KOPT-K1 (cell line): ENCODE results near the gene MED13L.
"Not testable (repeated sequence)": the region's sequence is repeated elsewhere in the genome, so short reads cannot be mapped to it uniquely, and the experiment has no call there.

Source experiments
- H3K27ac ChIP-seq: fragments of 200-600 bp; sonication (generic); 2 replicates; pipeline ENCODE4 v1.5.1; 2016; ENCODE audit warnings: antibody characterized with exemption, mild to moderate bottlenecking, low read depth, low read length; ENCODE audit not compliant: poor library complexity, severe bottlenecking
- H3K36me3 ChIP-seq: fragments of 200-600 bp; sonication (generic); 2 replicates; pipeline ENCODE4 v1.5.1; 2017; ENCODE audit warnings: antibody characterized with exemption, mild to moderate bottlenecking, low read length, moderate library complexity; ENCODE audit not compliant: insufficient read depth
- H3K9me3 ChIP-seq: fragments of 200-600 bp; sonication (generic); 2 replicates; pipeline ENCODE4 v1.5.1; 2017; ENCODE audit warnings: antibody characterized with exemption, low read length, mild to moderate bottlenecking; ENCODE audit not compliant: insufficient read depth, poor library complexity, severe bottlenecking

The MED13L gene

GRCh38 chr12:116053479-116054200, 223.9 kb downstream of the MED13L start:
- H3K36me3 ChIP-seq: no peaks in the 10 kb centered on the region
- no peak overlapping the region for H3K27ac ChIP-seq
- H3K9me3 ChIP-seq: no peaks in the 10 kb centered on the region

DNA sequence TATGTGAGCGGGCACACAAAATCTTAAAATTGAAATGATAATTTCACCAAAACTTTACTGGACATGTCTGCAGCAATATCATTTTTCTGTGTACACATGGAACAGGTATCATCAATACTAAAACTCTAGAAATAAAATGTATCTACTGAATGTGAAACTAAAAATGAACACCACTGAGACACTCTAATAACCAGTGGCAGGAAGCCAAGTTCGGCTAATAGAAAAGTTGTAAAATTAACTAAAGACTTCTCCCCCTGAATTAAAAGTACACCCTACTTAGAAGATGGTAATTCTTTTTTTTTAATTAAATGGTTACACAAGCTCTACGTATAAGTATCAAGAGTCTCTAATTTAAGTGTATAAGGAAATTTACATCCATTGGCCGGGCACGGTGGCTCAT, 227.2 kb downstream of the MED13L start:
- Histone ChIP-seq H3K27ac (no peak overlapping the region), H3K9me3 (no peaks in the 10 kb centered on the region), H3K36me3 (no peaks in the 10 kb centered on the region)

DNA sequence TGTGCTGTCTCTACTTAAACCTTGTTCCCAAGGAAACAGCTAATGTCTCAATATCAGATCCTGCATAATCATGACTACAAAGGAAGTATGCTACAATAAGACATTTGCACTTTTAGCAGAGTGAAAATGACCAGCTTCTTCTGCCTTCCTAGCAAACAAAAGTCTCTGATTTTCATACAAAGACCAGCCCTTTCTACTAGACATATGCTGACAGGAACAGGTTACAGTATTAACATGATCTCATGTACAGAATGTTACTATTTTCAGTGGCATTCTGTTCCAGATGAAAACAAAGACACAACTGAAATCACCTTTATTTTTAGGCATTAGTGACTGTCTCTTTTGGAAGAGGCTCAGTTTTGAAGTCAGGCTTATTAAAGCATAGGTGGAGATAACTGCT, 228.6 kb downstream of the MED13L start:
- H3K9me3 ChIP-seq: no peaks in the 10 kb centered on the region
- no peak overlapping the region for H3K27ac ChIP-seq

GRCh38 chr12:116046039-116046438, 231.5 kb downstream of the MED13L start:
- Histone ChIP-seq H3K27ac (no peak overlapping the region), H3K9me3 (no peaks in the 10 kb centered on the region), H3K36me3 (no peaks in the 10 kb centered on the region)

More for the DNA sequence above, 228.6 kb downstream of the MED13L start:
- no peaks in the 10 kb centered on the region for H3K36me3 ChIP-seq

DNA sequence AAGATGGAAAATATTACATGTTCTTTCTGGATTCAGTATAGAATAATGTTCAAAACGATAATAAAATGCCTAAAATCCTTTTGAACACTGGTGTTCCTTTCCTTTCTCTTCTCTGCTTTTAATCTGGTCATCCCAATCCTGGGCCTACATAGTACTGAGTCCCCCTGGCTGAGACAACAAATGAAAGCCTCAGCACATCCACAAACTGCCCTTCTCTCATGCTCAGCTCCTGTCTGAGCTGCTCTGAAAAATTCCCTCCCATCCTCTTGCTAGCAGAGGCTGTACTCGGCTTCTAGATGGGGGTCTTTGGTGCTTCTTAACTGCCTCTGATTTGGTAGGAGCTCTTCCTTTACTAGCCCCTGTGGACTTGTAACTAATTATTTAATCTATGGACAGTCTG, 232.3 kb downstream of the MED13L start:
- no peaks in the 10 kb centered on the region for H3K9me3 ChIP-seq
- no peak overlapping the region for H3K27ac ChIP-seq
- no peaks in the 10 kb centered on the region for H3K36me3 ChIP-seq

GRCh38 chr12:116043659-116044535, 233.6 kb downstream of the MED13L start:
- Histone ChIP-seq H3K9me3 (no peaks in the 10 kb centered on the region), H3K27ac (no peak overlapping the region), H3K36me3 (no peaks in the 10 kb centered on the region)

GRCh38 chr12:116040402-116040801, 237.1 kb downstream of the MED13L start:
- no peaks in the 10 kb centered on the region for H3K36me3 ChIP-seq
- H3K27ac ChIP-seq: no peak overlapping the region
- H3K9me3 ChIP-seq: no peaks in the 10 kb centered on the region

DNA sequence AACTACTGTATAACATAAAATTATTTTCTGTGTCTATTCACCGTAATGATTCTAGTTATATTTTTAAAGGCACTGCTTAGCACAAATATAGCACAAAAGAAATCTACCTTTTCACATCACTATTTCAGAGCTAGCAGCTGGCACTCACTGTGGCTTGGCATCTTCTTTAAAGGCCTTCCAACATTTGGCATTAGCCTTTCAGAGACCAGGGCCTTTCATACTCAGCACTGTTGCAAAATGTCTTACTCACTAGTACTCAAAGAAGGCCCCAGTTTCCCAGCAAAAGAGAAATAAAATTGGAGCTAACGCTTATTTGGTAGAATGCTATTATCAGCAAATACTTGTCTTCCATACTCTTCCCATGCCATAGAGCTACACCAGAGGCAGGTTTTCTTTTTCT, 238.4 kb downstream of the MED13L start:
- Histone ChIP-seq H3K36me3 (no peaks in the 10 kb centered on the region), H3K27ac (no peak overlapping the region), H3K9me3 (no peaks in the 10 kb centered on the region)

DNA sequence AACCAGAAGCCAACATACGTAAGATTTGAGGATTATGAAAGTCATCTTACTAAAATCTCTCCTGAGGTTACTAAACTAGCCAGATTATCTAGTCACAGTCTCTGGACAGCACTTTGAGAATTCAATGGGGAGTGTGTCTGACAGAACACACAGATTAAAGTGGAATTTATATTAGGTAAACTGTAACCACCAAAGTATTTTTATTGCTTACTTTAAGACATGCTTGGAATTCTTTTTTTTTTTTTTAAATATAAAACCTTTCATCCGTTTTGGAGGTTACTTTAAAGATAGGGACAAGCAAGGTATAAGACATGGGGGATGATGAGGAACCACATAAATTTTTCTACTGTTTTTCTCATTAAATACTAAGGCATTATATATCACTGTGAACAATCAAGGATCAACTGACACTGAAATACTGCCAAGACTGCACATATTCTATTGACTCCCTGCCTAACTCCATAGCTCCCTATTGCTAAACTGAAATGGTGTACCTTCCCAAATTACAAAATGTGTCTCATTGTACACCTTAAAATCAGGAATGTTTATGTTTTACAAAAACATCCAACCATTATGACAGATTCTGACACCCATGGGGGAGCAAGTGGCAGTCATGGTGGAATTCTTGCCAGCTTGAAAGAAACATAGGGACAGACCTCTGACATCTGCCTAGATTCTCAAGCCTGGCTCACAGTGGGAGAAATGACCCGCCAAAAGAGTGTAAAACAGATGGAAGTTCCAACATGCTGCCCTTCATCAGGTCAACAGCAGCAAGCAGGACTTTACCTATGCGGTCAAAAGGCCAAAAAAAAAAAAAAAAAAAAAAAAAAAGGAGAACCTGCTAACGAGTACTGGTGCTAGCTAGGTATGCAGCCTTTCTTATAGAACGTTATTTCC, 239.3 kb downstream of the MED13L start:
- no peak overlapping the region for H3K27ac ChIP-seq
- no peaks in the 10 kb centered on the region for H3K36me3 ChIP-seq
- no peaks in the 10 kb centered on the region for H3K9me3 ChIP-seq

- Histone ChIP-seq H3K9me3 (peaks cover 5% of the 10 kb centered on the region), H3K36me3 (no peaks in the 10 kb centered on the region), H3K27ac (no peak overlapping the region)
Measured at GRCh38 chr12:116033765-116034164, 243.7 kb downstream of the MED13L start.

DNA sequence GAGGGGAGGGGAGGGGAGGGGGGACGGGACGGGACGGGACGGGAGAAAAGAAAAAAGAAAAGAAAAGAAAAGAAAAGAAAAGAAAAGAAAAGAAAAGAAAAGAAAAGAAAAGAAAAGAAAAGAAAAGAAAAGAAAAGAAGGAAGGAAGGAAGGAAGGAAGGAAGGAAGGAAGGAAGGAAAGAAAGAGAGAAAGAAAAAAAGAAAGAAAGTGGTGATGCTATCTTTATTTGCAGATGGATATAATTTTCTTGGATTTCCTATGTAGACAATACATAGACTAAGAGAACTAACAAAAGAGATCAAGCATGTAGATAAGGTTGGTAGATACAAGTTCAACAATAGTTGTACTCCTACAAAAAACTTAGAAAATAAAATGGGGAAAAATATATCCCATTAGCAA, 245.9 kb downstream of the MED13L start:
- not testable (repeated sequence) for H3K9me3 ChIP-seq, H3K36me3 ChIP-seq, H3K27ac ChIP-seq

GRCh38 chr12:116028619-116029018, 248.9 kb downstream of the MED13L start:
- H3K36me3 ChIP-seq: no peaks in the 10 kb centered on the region
- H3K27ac ChIP-seq: no peak overlapping the region
- H3K9me3 ChIP-seq: peaks cover 5% of the 10 kb centered on the region

- Histone ChIP-seq H3K27ac (no peak overlapping the region), H3K36me3 (peaks cover under 1% of the 10 kb centered on the region; the same call in 1 of the 2 replicates), H3K9me3 (peaks cover 5% of the 10 kb centered on the region)
Measured at GRCh38 chr12:116027551-116027821, 250.0 kb downstream of the MED13L start.

DNA sequence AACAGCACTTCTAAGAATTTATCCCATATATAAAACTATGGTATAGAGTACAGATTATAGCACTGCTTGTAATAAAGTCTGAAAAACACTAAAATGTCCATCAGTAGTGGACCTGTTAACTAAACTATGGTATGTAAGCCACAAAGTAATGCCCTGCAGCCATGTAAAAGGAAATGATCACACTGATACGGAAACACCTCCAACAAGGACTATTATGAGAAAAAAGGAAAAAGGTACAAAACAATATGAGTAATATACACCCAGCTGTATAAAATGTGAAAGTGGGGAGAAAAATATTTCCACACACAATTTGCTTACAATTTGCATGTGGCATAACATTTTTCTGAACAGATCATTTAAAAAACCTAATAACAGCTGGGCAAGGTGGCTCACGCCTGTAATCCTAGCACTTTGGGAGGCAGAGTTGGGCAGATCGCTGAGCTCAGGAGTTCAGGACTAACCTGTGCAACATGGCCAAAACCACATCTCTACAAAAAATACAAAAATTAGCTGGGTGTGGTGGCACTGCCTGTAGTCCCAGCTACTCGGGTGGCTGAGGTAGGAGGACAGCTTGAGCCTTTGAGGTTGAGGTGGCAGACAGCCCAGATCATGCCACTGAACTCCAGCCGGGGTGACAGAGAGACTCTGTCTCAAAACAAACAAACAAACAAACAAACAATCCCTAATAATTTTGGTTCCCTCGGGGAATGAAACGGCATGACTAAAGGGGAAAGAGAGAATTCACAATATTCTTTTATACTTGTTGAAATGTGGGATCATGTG, 250.5 kb downstream of the MED13L start:
- Histone ChIP-seq H3K27ac (no peak overlapping the region), H3K9me3 (peaks cover 5% of the 10 kb centered on the region), H3K36me3 (peaks cover 6% of the 10 kb centered on the region; the same call in 1 of the 2 replicates)
